Neural progenitor cell (in vitro differentiated cells): ENCODE data around the gene INPP4B. TPM values are rescaled to one million over a fixed set of nuclear protein-coding genes. Genes with fewer than 3 reads are reported as not detected.

Experiments used
- DNase-seq: peaks from one replicate; pipeline ENCODE4 v3.0.0-alpha.2; 2016; ENCODE audit warnings: low spot score
- H2AFZ ChIP-seq: fragments of 200-600 bp; sonication (generic); replicated peaks from 2 replicates; pipeline ENCODE4 v1.6.1; 2016; ENCODE audit warnings: antibody characterized with exemption
- H3F3A ChIP-seq: fragments of 200-600 bp; sonication (generic); 2 replicates; pipeline ENCODE4 v1.6.1; 2016; ENCODE audit warnings: antibody characterized with exemption, low read depth
- H3K27ac ChIP-seq: fragments of 200-600 bp; sonication (generic); 2 replicates; pipeline ENCODE4 v1.5.1; 2016; ENCODE audit warnings: mild to moderate bottlenecking
- H3K27me3 ChIP-seq: fragments of 200-600 bp; sonication (generic); 2 replicates; pipeline ENCODE4 v1.6.1; 2016; ENCODE audit warnings: mild to moderate bottlenecking, moderate library complexity
- H3K36me3 ChIP-seq: fragments of 200-600 bp; sonication (generic); 2 replicates; pipeline ENCODE4 v1.5.1; 2016
- H3K4me1 ChIP-seq: fragments of 200-600 bp; sonication (generic); 2 replicates; pipeline ENCODE4 v1.6.1; 2016; ENCODE audit warnings: mixed run types
- H3K4me2 ChIP-seq: fragments of 200-600 bp; sonication (generic); 2 replicates; pipeline ENCODE4 v1.6.1; 2016
- H3K4me3 ChIP-seq: fragments of 200-600 bp; sonication (generic); 2 replicates; pipeline ENCODE4 v1.5.1; 2016
- H3K79me2 ChIP-seq: fragments of 200-600 bp; sonication (generic); 2 replicates; pipeline ENCODE4 v1.6.1; 2016; ENCODE audit warnings: low read depth
- H3K9ac ChIP-seq: fragments of 200-600 bp; sonication (generic); 2 replicates; pipeline ENCODE4 v1.6.1; 2016
- H3K9me3 ChIP-seq: fragments of 200-600 bp; sonication (generic); 2 replicates; pipeline ENCODE4 v1.5.1; 2016; ENCODE audit warnings: low read depth
- H4K20me1 ChIP-seq: fragments of 200-600 bp; sonication (generic); 2 replicates; pipeline ENCODE4 v1.6.1; 2016; ENCODE audit warnings: low read depth
- H3K27ac Mint-ChIP-seq: 3 replicates; pipeline ENCODE4 v1.8.0; 2021; ENCODE audit warnings: mixed read lengths
- H3K27me3 Mint-ChIP-seq: 2 replicates; pipeline ENCODE4 v1.8.0; 2022; ENCODE audit warnings: low read depth, mild to moderate bottlenecking, inconsistent platforms, moderate library complexity, mixed read lengths; ENCODE audit not compliant: insufficient read depth
- H3K36me3 Mint-ChIP-seq: 3 replicates; pipeline ENCODE4 v1.8.0; 2021; ENCODE audit warnings: mixed read lengths
- H3K4me1 Mint-ChIP-seq: 3 replicates; pipeline ENCODE4 v1.8.0; 2021; ENCODE audit warnings: mixed read lengths
- H3K4me3 Mint-ChIP-seq: 3 replicates; pipeline ENCODE4 v1.8.0; 2021; ENCODE audit warnings: mild to moderate bottlenecking, moderate library complexity, mixed read lengths
- H3K9me3 Mint-ChIP-seq: 3 replicates; pipeline ENCODE4 v1.8.0; 2020; ENCODE audit warnings: mixed read lengths
- EZH2 ChIP-seq: fragments of 200-600 bp; sonication (generic); IDR thresholded peaks from 2 replicates; pipeline ENCODE4 v1.6.1; 2017; ENCODE audit warnings: antibody characterized with exemption, mild to moderate bottlenecking, moderate library complexity
- EZH2phosphoT487 ChIP-seq: fragments of 200-600 bp; sonication (generic); IDR thresholded peaks from 2 replicates; pipeline ENCODE4 v1.6.1; 2017; ENCODE audit warnings: antibody characterized with exemption
- total RNA-seq: library from RNA; depleted of rRNA; stranded (reverse); fragments of >200 nt; gene quantifications from 2 replicates; pipeline ENCODE4 v1.2.3, GENCODE V29; 2015; ENCODE audit warnings: low replicate concordance
- TF ChIP-seq, protein P1 (sequence below): fragments of 200-600 bp; sonication (generic); IDR thresholded peaks from 2 replicates; pipeline ENCODE4 v1.5.1; 2017; ENCODE audit warnings: antibody characterized with exemption, mild to moderate bottlenecking

INPP4B gene
- total RNA-seq, 1 donor from 2014 or later = 1.3 TPM

DNA sequence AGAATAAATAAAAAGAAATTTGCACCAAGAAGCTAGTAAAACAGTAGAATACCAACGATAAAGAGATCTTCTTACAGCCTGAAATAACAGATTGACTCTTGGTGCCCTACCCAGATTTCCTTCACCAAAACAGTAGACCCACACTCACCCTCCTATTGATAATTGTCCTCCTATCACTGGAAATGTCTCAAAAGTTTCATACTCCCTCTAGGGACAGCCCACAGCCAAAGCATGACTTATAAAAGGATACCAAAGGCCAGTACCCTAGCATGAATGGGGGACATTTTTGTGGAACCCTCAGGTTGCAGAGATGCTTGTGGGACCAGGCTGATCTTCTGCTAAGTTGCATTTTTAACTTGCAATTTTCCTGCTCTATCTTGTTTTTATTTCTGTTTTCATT lies 104.1 kb downstream of the INPP4B start:
- Histone ChIP-seq H2AFZ (no peak overlapping the region), H3F3A (no peaks in the 10 kb centered on the region), H3K9me3 (no peaks in the 10 kb centered on the region), H3K27ac (no peak overlapping the region), H3K4me2 (no peak overlapping the region), H3K27me3 (no peaks in the 10 kb centered on the region), H4K20me1 (no peaks in the 10 kb centered on the region), H3K79me2 (no peaks in the 10 kb centered on the region), H3K4me3 (no peak overlapping the region), H3K4me1 (no peaks in the 10 kb centered on the region), H3K9ac (no peak overlapping the region), H3K36me3 (no peaks in the 10 kb centered on the region)
- Mint-ChIP-seq H3K4me3 (no peak overlapping the region), H3K4me1 (no peaks in the 10 kb centered on the region), H3K36me3 (no peaks in the 10 kb centered on the region), H3K9me3 (peaks cover 10% of the 10 kb centered on the region), H3K27me3 (no peaks in the 10 kb centered on the region), H3K27ac (no peak overlapping the region)
- DNase-seq = peak; percentile 3
- TF ChIP-seq, protein P1, sequence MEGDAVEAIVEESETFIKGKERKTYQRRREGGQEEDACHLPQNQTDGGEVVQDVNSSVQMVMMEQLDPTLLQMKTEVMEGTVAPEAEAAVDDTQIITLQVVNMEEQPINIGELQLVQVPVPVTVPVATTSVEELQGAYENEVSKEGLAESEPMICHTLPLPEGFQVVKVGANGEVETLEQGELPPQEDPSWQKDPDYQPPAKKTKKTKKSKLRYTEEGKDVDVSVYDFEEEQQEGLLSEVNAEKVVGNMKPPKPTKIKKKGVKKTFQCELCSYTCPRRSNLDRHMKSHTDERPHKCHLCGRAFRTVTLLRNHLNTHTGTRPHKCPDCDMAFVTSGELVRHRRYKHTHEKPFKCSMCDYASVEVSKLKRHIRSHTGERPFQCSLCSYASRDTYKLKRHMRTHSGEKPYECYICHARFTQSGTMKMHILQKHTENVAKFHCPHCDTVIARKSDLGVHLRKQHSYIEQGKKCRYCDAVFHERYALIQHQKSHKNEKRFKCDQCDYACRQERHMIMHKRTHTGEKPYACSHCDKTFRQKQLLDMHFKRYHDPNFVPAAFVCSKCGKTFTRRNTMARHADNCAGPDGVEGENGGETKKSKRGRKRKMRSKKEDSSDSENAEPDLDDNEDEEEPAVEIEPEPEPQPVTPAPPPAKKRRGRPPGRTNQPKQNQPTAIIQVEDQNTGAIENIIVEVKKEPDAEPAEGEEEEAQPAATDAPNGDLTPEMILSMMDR = peak; percentile 21
- TF ChIP-seq EZH2phosphoT487 = no peak
- TF ChIP-seq EZH2 = no peak

DNA sequence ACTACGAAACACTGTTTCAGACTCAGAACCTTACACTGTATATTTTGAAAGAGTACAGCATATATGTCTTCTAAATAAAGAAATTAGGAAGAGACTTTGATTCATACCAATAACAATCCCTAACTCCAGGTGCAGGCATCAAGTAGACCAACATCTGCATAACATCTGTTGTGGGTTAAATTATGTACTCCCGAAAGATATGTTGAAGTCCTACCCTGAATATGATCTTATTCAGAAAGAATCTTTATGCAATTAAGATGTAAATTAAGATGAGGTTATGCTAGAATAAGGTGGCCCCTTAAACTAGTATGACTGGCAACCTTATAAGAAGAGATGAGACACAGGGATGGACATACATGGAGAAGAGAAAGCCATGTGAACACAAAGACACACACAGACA lies 117.9 kb downstream of the INPP4B start:
- Histone ChIP-seq H3K4me2 (no peak overlapping the region), H2AFZ (no peak overlapping the region), H4K20me1 (no peaks in the 10 kb centered on the region), H3K79me2 (no peaks in the 10 kb centered on the region), H3F3A (no peaks in the 10 kb centered on the region), H3K9ac (no peak overlapping the region), H3K4me1 (no peaks in the 10 kb centered on the region), H3K9me3 (no peaks in the 10 kb centered on the region), H3K36me3 (no peaks in the 10 kb centered on the region), H3K27me3 (no peaks in the 10 kb centered on the region), H3K4me3 (no peak overlapping the region), H3K27ac (no peak overlapping the region)
- no peak for DNase-seq
- Mint-ChIP-seq H3K27ac (no peak overlapping the region), H3K4me1 (no peaks in the 10 kb centered on the region), H3K4me3 (no peak overlapping the region), H3K27me3 (no peaks in the 10 kb centered on the region), H3K9me3 (no peaks in the 10 kb centered on the region), H3K36me3 (no peaks in the 10 kb centered on the region)
- TF ChIP-seq EZH2phosphoT487 (no peak), EZH2 (no peak)
- TF ChIP-seq, protein P1 = no peak

DNA sequence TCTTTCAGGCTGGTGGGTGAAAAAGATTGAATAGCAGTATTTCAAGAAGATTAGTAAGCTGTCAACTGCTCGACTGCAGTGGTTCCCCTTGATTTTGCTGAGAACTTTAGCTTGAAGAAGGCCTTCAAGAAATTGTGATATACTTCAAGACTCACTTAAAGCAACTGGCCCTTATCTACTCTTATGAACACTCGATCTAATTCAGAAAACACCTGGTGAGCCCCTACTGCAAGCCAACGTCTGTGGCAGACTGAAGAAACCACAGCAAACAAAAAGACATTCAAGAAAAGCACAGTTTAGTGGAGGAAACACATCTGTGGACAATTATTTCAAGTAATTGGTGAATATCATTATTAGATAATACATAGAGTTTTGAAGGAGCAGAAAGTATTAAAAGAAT lies 119.0 kb downstream of the INPP4B start:
- no peak overlapping the region for H3K4me3 ChIP-seq
- no peaks in the 10 kb centered on the region for H3K9me3 Mint-ChIP-seq
- H3K27ac Mint-ChIP-seq = no peak overlapping the region
- H3K9ac ChIP-seq = no peak overlapping the region
- H3K79me2 ChIP-seq = no peaks in the 10 kb centered on the region
- no peaks in the 10 kb centered on the region for H3K36me3 Mint-ChIP-seq
- no peak overlapping the region for H3K4me2 ChIP-seq
- no peak overlapping the region for H2AFZ ChIP-seq
- H4K20me1 ChIP-seq = no peaks in the 10 kb centered on the region
- H3K4me1 ChIP-seq = no peaks in the 10 kb centered on the region
- H3K36me3 ChIP-seq = no peaks in the 10 kb centered on the region
- H3K27ac ChIP-seq = no peak overlapping the region
- H3K27me3 Mint-ChIP-seq = no peaks in the 10 kb centered on the region
- H3K4me1 Mint-ChIP-seq = no peaks in the 10 kb centered on the region
- TF ChIP-seq, protein P1 = no peak
- TF ChIP-seq EZH2phosphoT487 (no peak), EZH2 (no peak)
- H3K9me3 ChIP-seq = no peaks in the 10 kb centered on the region
- no peaks in the 10 kb centered on the region for H3F3A ChIP-seq
- no peak for DNase-seq
- no peaks in the 10 kb centered on the region for H3K27me3 ChIP-seq
- H3K4me3 Mint-ChIP-seq = no peak overlapping the region

DNA sequence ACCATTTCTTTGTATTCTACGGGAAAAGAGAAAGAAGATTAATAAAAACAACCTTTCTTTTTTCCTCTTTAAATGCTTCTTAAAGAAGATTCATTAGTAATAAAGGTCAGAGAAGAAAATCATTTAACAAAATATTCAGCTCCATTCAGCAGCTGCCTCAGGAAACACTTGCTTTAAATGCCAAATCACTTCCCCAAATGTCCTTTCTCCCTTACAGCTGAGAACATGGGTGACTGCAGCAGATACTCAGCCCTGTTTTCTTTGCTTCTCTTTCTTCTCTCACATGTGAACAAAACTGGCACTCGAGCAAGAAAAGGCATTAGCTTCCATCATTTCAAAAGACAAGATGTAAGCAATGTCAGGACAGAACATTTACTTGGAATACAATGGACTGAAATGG lies 120.2 kb downstream of the INPP4B start:
- Histone ChIP-seq H4K20me1 (no peaks in the 10 kb centered on the region), H3K79me2 (no peaks in the 10 kb centered on the region), H3K9ac (no peak overlapping the region), H3F3A (no peaks in the 10 kb centered on the region), H2AFZ (no peak overlapping the region), H3K4me1 (no peaks in the 10 kb centered on the region), H3K4me3 (no peak overlapping the region), H3K27ac (no peak overlapping the region), H3K9me3 (no peaks in the 10 kb centered on the region), H3K27me3 (no peaks in the 10 kb centered on the region), H3K36me3 (no peaks in the 10 kb centered on the region), H3K4me2 (no peak overlapping the region)
- DNase-seq = no peak
- H3K9me3 Mint-ChIP-seq = no peaks in the 10 kb centered on the region
- H3K4me3 Mint-ChIP-seq = no peak overlapping the region
- TF ChIP-seq EZH2 = no peak
- TF ChIP-seq, protein P1 = no peak
- no peaks in the 10 kb centered on the region for H3K27me3 Mint-ChIP-seq
- H3K4me1 Mint-ChIP-seq = no peaks in the 10 kb centered on the region
- no peak overlapping the region for H3K27ac Mint-ChIP-seq
- no peaks in the 10 kb centered on the region for H3K36me3 Mint-ChIP-seq
